ENCODE measurements around the gene CCDC187. TPM values are rescaled to one million over a fixed set of nuclear protein-coding genes. Genes with fewer than 3 reads are reported as not detected.

CCDC187 gene
- total RNA-seq, 2 donors from 2014 or later: 0.30 to 0.48 TPM

DNA sequence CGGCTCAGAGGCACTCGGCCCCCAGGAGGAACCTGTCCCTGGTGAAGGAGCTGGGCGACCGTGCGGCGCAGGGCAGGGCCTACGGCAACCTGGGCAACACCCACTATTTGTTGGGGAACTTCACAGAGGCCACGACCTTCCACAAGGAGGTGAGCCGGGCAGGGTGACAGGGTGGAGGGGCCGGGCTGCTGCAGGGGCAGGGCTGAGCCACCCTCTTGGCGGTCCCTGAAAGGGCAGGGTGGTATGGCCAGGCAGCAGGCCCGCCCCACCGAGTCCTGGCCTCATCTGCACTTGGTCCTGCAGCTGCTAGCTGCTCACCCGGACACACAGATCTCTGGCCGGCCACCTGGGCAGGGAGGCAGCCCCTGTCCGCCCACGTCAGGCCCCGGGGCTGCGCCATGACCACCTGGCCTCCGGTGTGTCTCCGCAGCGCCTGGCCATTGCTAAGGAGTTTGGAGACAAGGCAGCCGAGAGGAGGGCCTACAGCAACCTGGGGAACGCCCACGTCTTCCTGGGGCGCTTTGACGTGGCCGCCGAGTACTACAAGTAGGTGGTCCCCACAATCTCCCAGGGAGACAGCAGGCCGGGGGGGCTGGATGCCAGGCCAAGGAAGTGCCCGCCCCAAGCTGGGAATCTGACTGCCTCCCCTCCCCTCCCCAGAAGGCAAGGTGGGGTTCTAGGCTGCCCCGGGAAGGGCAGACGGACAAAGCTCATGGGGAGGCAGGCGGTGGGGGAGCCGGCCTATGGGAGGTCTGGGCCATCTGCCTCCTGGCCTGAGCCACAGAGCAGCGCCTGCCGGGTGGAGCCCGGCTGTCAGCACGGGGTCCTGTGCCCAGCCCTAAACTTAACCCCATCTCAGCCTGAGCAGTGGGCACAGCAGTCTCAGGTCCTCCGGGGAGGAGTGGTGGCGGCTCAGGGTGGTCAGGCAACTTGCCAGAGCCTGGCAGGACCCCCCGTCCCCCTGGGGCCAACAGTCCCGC is 33.8 kb upstream of the CCDC187 start:
- no peak for DNase-seq
- Histone ChIP-seq H3K4me1 (no peaks in the 10 kb centered on the region), H3K27me3 (no peaks in the 10 kb centered on the region), H3K9me3 (no peaks in the 10 kb centered on the region), H3K27ac (no peak overlapping the region), H3K4me3 (no peak overlapping the region), H3K36me3 (no peaks in the 10 kb centered on the region), H3K9ac (ENCODE audit: low read depth in 2 of 2, low read length in 2 of 2) (no peak overlapping the region)
- TF ChIP-seq, protein P1, sequence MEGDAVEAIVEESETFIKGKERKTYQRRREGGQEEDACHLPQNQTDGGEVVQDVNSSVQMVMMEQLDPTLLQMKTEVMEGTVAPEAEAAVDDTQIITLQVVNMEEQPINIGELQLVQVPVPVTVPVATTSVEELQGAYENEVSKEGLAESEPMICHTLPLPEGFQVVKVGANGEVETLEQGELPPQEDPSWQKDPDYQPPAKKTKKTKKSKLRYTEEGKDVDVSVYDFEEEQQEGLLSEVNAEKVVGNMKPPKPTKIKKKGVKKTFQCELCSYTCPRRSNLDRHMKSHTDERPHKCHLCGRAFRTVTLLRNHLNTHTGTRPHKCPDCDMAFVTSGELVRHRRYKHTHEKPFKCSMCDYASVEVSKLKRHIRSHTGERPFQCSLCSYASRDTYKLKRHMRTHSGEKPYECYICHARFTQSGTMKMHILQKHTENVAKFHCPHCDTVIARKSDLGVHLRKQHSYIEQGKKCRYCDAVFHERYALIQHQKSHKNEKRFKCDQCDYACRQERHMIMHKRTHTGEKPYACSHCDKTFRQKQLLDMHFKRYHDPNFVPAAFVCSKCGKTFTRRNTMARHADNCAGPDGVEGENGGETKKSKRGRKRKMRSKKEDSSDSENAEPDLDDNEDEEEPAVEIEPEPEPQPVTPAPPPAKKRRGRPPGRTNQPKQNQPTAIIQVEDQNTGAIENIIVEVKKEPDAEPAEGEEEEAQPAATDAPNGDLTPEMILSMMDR (IDR thresholded peaks at IDR 0.05): no peak
- intact Hi-C loops (cut with DNase I): loop anchor here (10.0 kb wide), 1 partner anchor 297 kb away; no protein-coding TSS in a partner anchor

DNA sequence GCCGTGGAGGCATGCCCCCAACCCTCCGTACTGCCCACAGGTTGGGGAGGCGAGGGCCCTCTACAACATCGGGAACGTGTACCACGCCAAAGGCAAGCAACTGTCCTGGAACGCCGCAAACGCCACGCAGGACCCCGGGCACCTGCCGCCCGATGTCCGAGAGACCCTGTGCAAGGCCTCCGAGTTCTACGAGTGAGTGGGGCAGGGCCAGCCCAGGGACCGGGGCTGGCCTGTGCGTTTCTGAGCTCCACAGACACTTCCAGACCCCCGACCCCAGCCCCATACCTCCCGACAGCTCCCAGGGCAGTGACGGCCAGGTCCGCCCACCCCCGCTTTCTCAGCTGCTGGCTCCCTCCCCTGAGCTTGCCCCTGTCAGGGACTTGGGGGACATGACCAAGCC is 33.0 kb upstream of the CCDC187 start:
- no peaks in the 10 kb centered on the region for H3K9me3 ChIP-seq
- H3K9ac ChIP-seq (ENCODE audit: low read depth in 2 of 2, low read length in 2 of 2): no peak overlapping the region
- intact Hi-C loops (cut with DNase I): loop anchor here (10.0 kb wide), 1 partner anchor 298 kb away; no protein-coding TSS in a partner anchor
- no peaks in the 10 kb centered on the region for H3K36me3 ChIP-seq
- H3K4me1 ChIP-seq: no peaks in the 10 kb centered on the region
- no peak overlapping the region for H3K4me3 ChIP-seq
- H3K27ac ChIP-seq: no peak overlapping the region
- no peaks in the 10 kb centered on the region for H3K27me3 ChIP-seq
- DNase-seq: no peak
- TF ChIP-seq, protein P1 (IDR thresholded peaks at IDR 0.05): no peak

DNA sequence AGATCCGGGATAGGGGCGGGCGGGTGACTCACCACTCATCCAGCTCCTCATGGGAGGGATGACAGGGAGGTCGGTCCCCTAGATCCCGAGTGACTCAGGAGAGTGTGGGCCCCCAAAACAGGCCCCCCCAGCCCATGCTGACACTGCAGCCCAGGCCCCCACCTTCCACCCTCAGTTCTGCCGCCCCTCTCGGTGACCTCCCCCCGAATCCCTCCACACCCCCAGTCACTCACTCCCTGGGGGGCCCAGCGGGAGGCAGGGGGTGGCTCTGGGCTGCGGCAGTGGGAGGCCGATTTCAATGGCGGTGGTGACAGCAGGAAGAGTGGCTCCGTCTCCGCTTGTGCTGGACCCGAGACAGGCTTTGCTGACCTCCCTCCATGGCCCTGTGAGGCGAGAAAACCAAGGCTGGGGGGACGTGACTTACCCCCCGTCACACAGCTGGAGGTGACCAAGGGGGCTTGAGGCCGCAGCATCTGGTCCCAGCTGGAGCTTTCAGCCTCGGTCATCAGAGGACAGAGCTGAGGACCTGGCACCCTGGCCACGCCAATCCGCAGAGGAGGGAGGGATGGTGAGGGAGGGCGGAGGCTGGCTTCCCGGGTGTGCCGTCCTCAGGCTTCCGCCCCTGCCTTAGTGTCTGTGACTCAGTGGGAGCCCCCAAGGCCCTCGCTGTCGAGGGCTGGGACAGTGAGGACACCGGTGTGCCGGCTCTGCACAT is 32.4 kb upstream of the CCDC187 start:
- Histone ChIP-seq H3K27me3 (no peaks in the 10 kb centered on the region), H3K4me1 (no peaks in the 10 kb centered on the region), H3K9me3 (no peaks in the 10 kb centered on the region), H3K27ac (no peak overlapping the region), H3K9ac (ENCODE audit: low read depth in 2 of 2, low read length in 2 of 2) (no peak overlapping the region), H3K36me3 (no peaks in the 10 kb centered on the region), H3K4me3 (no peak overlapping the region)
- DNase-seq: no peak
- TF ChIP-seq, protein P1 (IDR thresholded peaks at IDR 0.05): no peak
- intact Hi-C loops (cut with DNase I): loop anchor here (10.0 kb wide), 1 partner anchor 298 kb away; no protein-coding TSS in a partner anchor

DNA sequence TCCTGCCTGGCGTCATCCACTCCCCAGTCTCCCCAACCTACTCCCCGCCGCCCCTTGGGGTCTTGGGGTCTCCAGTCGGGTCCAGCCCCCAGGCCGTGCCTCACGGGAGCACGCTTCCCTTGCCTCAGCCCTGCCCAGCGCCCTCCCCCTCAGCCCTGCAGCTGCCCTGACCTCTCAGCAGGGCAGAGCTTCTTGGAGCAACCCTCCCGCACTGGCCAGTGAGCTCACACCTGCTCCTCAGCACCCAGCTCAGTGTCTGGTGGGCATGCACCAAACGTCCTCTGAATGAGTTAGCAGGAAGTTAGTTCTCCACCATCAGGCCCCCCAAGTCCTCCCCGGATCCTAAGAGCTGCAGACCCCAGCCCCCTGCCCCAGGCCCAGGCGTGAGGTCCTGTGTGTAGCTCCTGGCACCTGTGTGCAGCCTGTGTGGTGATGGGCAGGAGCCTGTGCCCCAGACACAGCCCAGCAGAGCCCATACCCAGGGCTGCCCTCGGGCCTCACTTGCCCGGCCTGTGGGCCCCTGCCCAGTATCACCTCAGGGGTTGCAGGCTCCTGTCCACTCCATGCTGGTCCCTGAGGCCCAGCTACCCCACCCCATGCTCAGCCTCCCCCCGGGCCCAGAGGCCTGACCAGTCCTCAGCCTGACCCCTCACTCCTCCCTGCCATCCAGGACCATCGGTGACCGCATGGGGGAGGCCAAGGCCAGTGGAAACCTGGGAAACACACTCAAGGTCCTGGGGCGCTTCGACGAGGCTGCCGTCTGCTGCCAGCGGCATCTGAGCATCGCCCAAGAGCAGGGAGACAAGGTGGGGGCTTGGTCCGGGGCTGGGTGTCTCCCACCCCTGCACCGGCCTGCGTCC is 31.6 kb upstream of the CCDC187 start:
- H3K9ac ChIP-seq (ENCODE audit: low read depth in 2 of 2, low read length in 2 of 2): no peak overlapping the region
- no peaks in the 10 kb centered on the region for H3K9me3 ChIP-seq
- no peak overlapping the region for H3K4me3 ChIP-seq
- no peaks in the 10 kb centered on the region for H3K36me3 ChIP-seq
- no peak overlapping the region for H3K27ac ChIP-seq
- TF ChIP-seq, protein P1 (IDR thresholded peaks at IDR 0.05): no peak
- H3K27me3 ChIP-seq: no peaks in the 10 kb centered on the region
- no peak for DNase-seq
- intact Hi-C loops (cut with DNase I): loop anchor here (10.0 kb wide), 1 partner anchor 299 kb away; no protein-coding TSS in a partner anchor
- H3K4me1 ChIP-seq: no peaks in the 10 kb centered on the region

DNA sequence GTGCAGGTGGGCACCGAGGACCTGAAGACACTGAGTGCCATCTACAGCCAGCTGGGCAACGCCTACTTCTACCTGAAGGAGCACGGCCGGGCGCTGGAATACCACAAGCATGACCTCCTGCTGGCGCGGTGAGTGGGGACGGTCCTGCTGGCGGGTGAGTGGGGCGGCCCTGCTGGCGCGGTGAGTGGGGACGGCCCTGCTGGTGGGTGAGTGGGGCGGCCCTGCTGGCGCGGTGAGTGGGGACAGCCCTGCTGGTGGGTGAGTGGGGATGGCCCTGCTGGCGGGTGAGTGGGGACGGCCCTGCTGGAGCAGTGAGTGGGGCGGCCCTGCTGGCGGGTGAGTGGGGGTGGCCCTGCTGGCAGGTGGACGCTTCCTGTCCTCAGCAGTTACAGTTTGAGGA is 30.6 kb upstream of the CCDC187 start:
- Histone ChIP-seq H3K27ac (no peak overlapping the region), H3K4me3 (no peak overlapping the region), H3K36me3 (no peaks in the 10 kb centered on the region), H3K4me1 (no peaks in the 10 kb centered on the region), H3K27me3 (no peaks in the 10 kb centered on the region), H3K9ac (ENCODE audit: low read depth in 2 of 2, low read length in 2 of 2) (no peak overlapping the region), H3K9me3 (no peaks in the 10 kb centered on the region)
- TF ChIP-seq, protein P1 (IDR thresholded peaks at IDR 0.05): no peak
- no peak for DNase-seq
- intact Hi-C loops (cut with DNase I): loop anchor here (10.0 kb wide), 1 partner anchor 300 kb away; no protein-coding TSS in a partner anchor

Data from colonic mucosa (tissue), 4 donors.